ENCODE results near the gene NLRP6.
"Not testable (repeated sequence)": the region's sequence is repeated elsewhere in the genome, so short reads cannot be mapped to it uniquely, and the experiment has no call there.

Gene NLRP6

GRCh38 chr11:278001-278951 is at the start of gene NLRP6:
NLRP6 (plus strand) TSS chr11:278407; CDS start chr11:278570, 163 bp downstream.
- no peak for DNase-seq

GRCh38 chr11:230431-230830 is 47.8 kb upstream of the NLRP6 start:
- no peak for DNase-seq

GRCh38 chr11:232783-233565 is 45.2 kb upstream of the NLRP6 start:
- no peak for DNase-seq

GRCh38 chr11:235180-235579 is 43.0 kb upstream of the NLRP6 start:
- DNase-seq = no peak

GRCh38 chr11:235609-235996 is 42.6 kb upstream of the NLRP6 start:
- DNase-seq = peak; percentile 65

GRCh38 chr11:235997-236773 is 42.0 kb upstream of the NLRP6 start, which contains the start of gene SIRT3:
SIRT3 (minus strand) TSS chr11:236342; CDS start chr11:236328, 14 bp downstream.
- peak; percentile 76 for DNase-seq

GRCh38 chr11:236774-237767 is 41.1 kb upstream of the NLRP6 start, which contains the start of gene PSMD13:
PSMD13 (plus strand) TSS chr11:236976; CDS start chr11:237050, 74 bp downstream.
- DNase-seq = peak; percentile 77

- not testable (repeated sequence) for DNase-seq
Observed at GRCh38 chr11:238346-238745, 39.9 kb upstream of the NLRP6 start.

GRCh38 chr11:240315-240714 is 37.9 kb upstream of the NLRP6 start:
- DNase-seq = no peak

GRCh38 chr11:241634-242033 is 36.6 kb upstream of the NLRP6 start:
- DNase-seq = no peak

- DNase-seq = no peak
Observed at GRCh38 chr11:244376-244775, 33.8 kb upstream of the NLRP6 start.

- no peak for DNase-seq
Observed at GRCh38 chr11:249062-249461, 29.1 kb upstream of the NLRP6 start.

- no peak for DNase-seq
Observed at GRCh38 chr11:250274-250673, 27.9 kb upstream of the NLRP6 start.

GRCh38 chr11:250740-251299 is 27.4 kb upstream of the NLRP6 start:
- peak; percentile 72 for DNase-seq

GRCh38 chr11:251550-251949 is 26.7 kb upstream of the NLRP6 start:
- DNase-seq = no peak

- no peak for DNase-seq
Observed at GRCh38 chr11:252666-253065, 25.5 kb upstream of the NLRP6 start.

- no peak for DNase-seq
Observed at GRCh38 chr11:253160-253885, 24.9 kb upstream of the NLRP6 start.

GRCh38 chr11:253886-254270 is 24.3 kb upstream of the NLRP6 start:
- no peak for DNase-seq

GRCh38 chr11:255176-255575 is 23.0 kb upstream of the NLRP6 start:
- no peak for DNase-seq

GRCh38 chr11:255816-256215 is 22.4 kb upstream of the NLRP6 start:
- no peak for DNase-seq
